GM23248 (cell line): ENCODE measurements around the gene NAALADL2.

ENCODE experiments used
- EZH2 ChIP-seq: fragments of 200-600 bp; sonication (generic); IDR thresholded peaks from 2 replicates; pipeline ENCODE4 v1.6.1; 2018; ENCODE audit warnings: antibody characterized with exemption, mild to moderate bottlenecking; ENCODE audit not compliant: insufficient read depth, poor library complexity, severe bottlenecking
- EZH2phosphoT487 ChIP-seq: fragments of 200-600 bp; sonication (generic); IDR thresholded peaks from 2 replicates; pipeline ENCODE4 v1.6.1; 2018; ENCODE audit warnings: antibody characterized with exemption, moderate library complexity, mild to moderate bottlenecking, low read depth; ENCODE audit not compliant: insufficient read depth

GRCh38 chr3:175612487-175613196 lies 753.5 kb downstream of the NAALADL2 start:
- TF ChIP-seq EZH2phosphoT487 (no peak), EZH2 (no peak)
